WTC11 (cell line): Measurements from ENCODE around the gene TANGO6. TPM values are rescaled to one million over a fixed set of nuclear protein-coding genes. Genes with fewer than 3 reads are reported as not detected.

Experiments
- ATAC-seq: fragments of 200-7000 bp; cut with Tn5 transposase; 2 replicates; pipeline ENCODE4 v1.10.0; 2021; ENCODE audit warnings: mild to moderate bottlenecking, moderate library complexity
- CTCF ChIA-PET: fragments of 300-600 bp; sonication (Branson Sonifier 250); formaldehyde crosslinking; loops from one replicate; lab custom pipeline; 2021; ENCODE audit warnings: antibody characterized with exemption; lab: Charles Lee
- POLR2A ChIA-PET: fragments of 350-600 bp; sonication (Branson Sonifier 250); formaldehyde crosslinking; loops from one replicate; lab custom pipeline; 2021; ENCODE audit warnings: antibody characterized with exemption; lab: Charles Lee
- DNase-seq: peaks from one replicate; pipeline ENCODE4 v3.0.0; 2021; ENCODE audit warnings: low spot score
- H3K27ac Mint-ChIP-seq: 2 replicates; pipeline ENCODE4 v1.8.0; 2021; ENCODE audit warnings: mixed read lengths
- H3K27me3 Mint-ChIP-seq: 2 replicates; pipeline ENCODE4 v1.8.0; 2021; ENCODE audit warnings: low read depth, mild to moderate bottlenecking, moderate library complexity, mixed read lengths
- H3K36me3 Mint-ChIP-seq: 2 replicates; pipeline ENCODE4 v1.8.0; 2021; ENCODE audit warnings: mixed read lengths
- H3K4me1 Mint-ChIP-seq: 2 replicates; pipeline ENCODE4 v1.8.0; 2022; ENCODE audit warnings: mixed read lengths
- H3K4me3 Mint-ChIP-seq: 2 replicates; pipeline ENCODE4 v1.8.0; 2021; ENCODE audit warnings: mild to moderate bottlenecking, moderate library complexity, mixed read lengths
- H3K9me3 Mint-ChIP-seq: 2 replicates; pipeline ENCODE4 v1.8.0; 2021; ENCODE audit warnings: mixed read lengths
- GABPB1 ChIP-seq: sonication (generic); formaldehyde crosslinking; IDR thresholded peaks from 2 replicates; pipeline ENCODE4 v1.8.1; 2023; ENCODE audit warnings: mild to moderate bottlenecking, missing genetic modification reagents
- GRHL2 ChIP-seq: fragments of 250-450 bp; sonication (Bioruptor Pico); IDR thresholded peaks from 2 replicates; pipeline ENCODE4 v1.8.0; 2022; ENCODE audit warnings: mild to moderate bottlenecking, moderate library complexity; ENCODE audit not compliant: insufficient replicate concordance, severe bottlenecking
- PRDM15 ChIP-seq: sonication (generic); formaldehyde crosslinking; IDR thresholded peaks from 2 replicates; pipeline ENCODE4 v1.8.0; 2022; ENCODE audit warnings: missing genetic modification reagents
- PREB ChIP-seq: sonication (generic); formaldehyde crosslinking; IDR thresholded peaks from 2 replicates; pipeline ENCODE4 v1.8.1; 2022; ENCODE audit warnings: mild to moderate bottlenecking, missing genetic modification reagents, moderate library complexity, borderline replicate concordance
- RELA ChIP-seq: sonication (generic); formaldehyde crosslinking; IDR thresholded peaks from 2 replicates; pipeline ENCODE4 v1.8.1; 2022; ENCODE audit warnings: missing genetic modification reagents, mild to moderate bottlenecking, borderline replicate concordance
- RORB ChIP-seq: fragments of 250-450 bp; sonication (Bioruptor Pico); IDR thresholded peaks from 2 replicates; pipeline ENCODE4 v1.9.0; 2021; ENCODE audit warnings: mild to moderate bottlenecking
- SMAD3 ChIP-seq: sonication (generic); formaldehyde crosslinking; IDR thresholded peaks from 2 replicates; pipeline ENCODE4 v1.8.0; 2022; ENCODE audit warnings: missing genetic modification reagents, mild to moderate bottlenecking, borderline replicate concordance
- ZNF121 ChIP-seq: sonication (generic); formaldehyde crosslinking; IDR thresholded peaks from 2 replicates; pipeline ENCODE4 v1.8.0; 2023; ENCODE audit warnings: missing genetic modification reagents
- ZNF396 ChIP-seq: fragments of 250-450 bp; sonication (Bioruptor Pico); IDR thresholded peaks from 2 replicates; pipeline ENCODE4 v1.8.0; 2021; ENCODE audit warnings: mild to moderate bottlenecking, moderate library complexity, borderline replicate concordance
- ZNF512 ChIP-seq: sonication (generic); formaldehyde crosslinking; IDR thresholded peaks from 2 replicates; pipeline ENCODE4 v1.8.1; 2022; ENCODE audit warnings: missing genetic modification reagents, borderline replicate concordance
- total RNA-seq: library from RNA; stranded (reverse); gene quantifications from 3 replicates; pipeline ENCODE4 v1.2.3, GENCODE V29; 2021
- TF ChIP-seq, protein P1 (sequence below): sonication (generic); formaldehyde crosslinking; IDR thresholded peaks from 2 replicates; pipeline ENCODE4 v1.8.0; 2022; ENCODE audit warnings: mild to moderate bottlenecking, missing genetic modification reagents
- TF ChIP-seq, protein P2 (sequence below): fragments of 250-450 bp; sonication (Bioruptor Pico); IDR thresholded peaks from 2 replicates; pipeline ENCODE4 v2.1.2; 2022; ENCODE audit warnings: mild to moderate bottlenecking, moderate library complexity
- TF ChIP-seq, protein P3 (sequence below): sonication (generic); formaldehyde crosslinking; IDR thresholded peaks from 2 replicates; pipeline ENCODE4 v1.8.1; 2023; ENCODE audit warnings: mild to moderate bottlenecking, missing genetic modification reagents
- TF ChIP-seq, protein P4 (sequence below): sonication (generic); formaldehyde crosslinking; IDR thresholded peaks from 2 replicates; pipeline ENCODE4 v1.8.1; 2023; ENCODE audit warnings: mild to moderate bottlenecking, missing genetic modification reagents, borderline replicate concordance
- TF ChIP-seq, protein P5 (sequence below): sonication (generic); formaldehyde crosslinking; IDR thresholded peaks from 2 replicates; pipeline ENCODE4 v1.8.1; 2023; ENCODE audit warnings: mild to moderate bottlenecking, missing genetic modification reagents, moderate library complexity

TANGO6 gene
- total RNA-seq, 1 experiment from 2014 or later, result 15.6 TPM

DNA sequence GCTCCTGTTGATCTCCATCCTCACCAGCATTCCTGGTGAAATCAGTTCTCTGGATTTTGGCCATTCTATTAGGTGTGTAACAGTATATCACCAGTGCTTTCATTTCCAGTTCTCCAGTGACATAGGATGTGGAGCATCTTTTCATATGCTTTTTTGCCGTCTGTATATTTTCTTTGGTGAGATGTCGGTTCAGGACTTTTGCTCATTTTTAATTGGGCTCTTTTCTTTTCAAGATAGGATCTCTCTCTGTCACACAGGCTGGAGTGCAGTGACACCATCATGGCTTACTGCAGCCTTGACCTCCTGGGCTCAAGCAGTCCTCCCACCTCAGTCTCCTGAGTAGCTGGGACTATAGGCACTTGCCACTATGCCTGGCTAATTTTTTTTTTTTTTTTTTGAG, 74.2 kb downstream of the TANGO6 start:
- ChIA-PET CTCF (interaction anchor here (1.1 kb wide), 1 partner anchor 16 kb away, joined by 3 read pairs; no protein-coding TSS in a partner anchor), POLR2A (interaction anchor here (0.9 kb wide), 1 partner anchor 205 kb away, joined by 3 read pairs; no protein-coding TSS in a partner anchor)
- Mint-ChIP-seq H3K9me3 (no peaks in the 10 kb centered on the region), H3K27me3 (no peaks in the 10 kb centered on the region), H3K27ac (no peak overlapping the region), H3K36me3 (peaks cover 7% of the 10 kb centered on the region; the same call in 1 of the 2 replicates), H3K4me3 (no peak overlapping the region), H3K4me1 (no peaks in the 10 kb centered on the region)
- no peak for ATAC-seq
- no peak for DNase-seq
- TF ChIP-seq GABPB1 (CRISPR knock-in tag) (no peak), ZNF396 (CRISPR knock-in tag) (no peak)
- TF ChIP-seq, protein P1, sequence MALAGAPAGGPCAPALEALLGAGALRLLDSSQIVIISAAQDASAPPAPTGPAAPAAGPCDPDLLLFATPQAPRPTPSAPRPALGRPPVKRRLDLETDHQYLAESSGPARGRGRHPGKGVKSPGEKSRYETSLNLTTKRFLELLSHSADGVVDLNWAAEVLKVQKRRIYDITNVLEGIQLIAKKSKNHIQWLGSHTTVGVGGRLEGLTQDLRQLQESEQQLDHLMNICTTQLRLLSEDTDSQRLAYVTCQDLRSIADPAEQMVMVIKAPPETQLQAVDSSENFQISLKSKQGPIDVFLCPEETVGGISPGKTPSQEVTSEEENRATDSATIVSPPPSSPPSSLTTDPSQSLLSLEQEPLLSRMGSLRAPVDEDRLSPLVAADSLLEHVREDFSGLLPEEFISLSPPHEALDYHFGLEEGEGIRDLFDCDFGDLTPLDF (CRISPR knock-in tag), result no peak
- TF ChIP-seq, all 79 proteins: peak for 0

- CTCF ChIA-PET, result interaction anchor here (1.6 kb wide), 1 partner anchor 19 kb away, joined by 5 read pairs; no protein-coding TSS in a partner anchor
- Mint-ChIP-seq H3K9me3 (no peaks in the 10 kb centered on the region), H3K27me3 (no peaks in the 10 kb centered on the region)
- ATAC-seq, result no peak
- TF ChIP-seq, protein P2, sequence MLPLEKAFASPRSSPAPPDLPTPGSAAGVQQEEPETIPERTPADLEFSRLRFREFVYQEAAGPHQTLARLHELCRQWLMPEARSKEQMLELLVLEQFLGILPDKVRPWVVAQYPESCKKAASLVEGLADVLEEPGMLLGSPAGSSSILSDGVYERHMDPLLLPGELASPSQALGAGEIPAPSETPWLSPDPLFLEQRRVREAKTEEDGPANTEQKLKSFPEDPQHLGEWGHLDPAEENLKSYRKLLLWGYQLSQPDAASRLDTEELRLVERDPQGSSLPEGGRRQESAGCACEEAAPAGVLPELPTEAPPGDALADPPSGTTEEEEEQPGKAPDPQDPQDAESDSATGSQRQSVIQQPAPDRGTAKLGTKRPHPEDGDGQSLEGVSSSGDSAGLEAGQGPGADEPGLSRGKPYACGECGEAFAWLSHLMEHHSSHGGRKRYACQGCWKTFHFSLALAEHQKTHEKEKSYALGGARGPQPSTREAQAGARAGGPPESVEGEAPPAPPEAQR (CRISPR knock-in tag), result no peak
- TF ChIP-seq RELA (CRISPR knock-in tag) (no peak), PREB (CRISPR knock-in tag) (no peak)
- TF ChIP-seq, protein P3, sequence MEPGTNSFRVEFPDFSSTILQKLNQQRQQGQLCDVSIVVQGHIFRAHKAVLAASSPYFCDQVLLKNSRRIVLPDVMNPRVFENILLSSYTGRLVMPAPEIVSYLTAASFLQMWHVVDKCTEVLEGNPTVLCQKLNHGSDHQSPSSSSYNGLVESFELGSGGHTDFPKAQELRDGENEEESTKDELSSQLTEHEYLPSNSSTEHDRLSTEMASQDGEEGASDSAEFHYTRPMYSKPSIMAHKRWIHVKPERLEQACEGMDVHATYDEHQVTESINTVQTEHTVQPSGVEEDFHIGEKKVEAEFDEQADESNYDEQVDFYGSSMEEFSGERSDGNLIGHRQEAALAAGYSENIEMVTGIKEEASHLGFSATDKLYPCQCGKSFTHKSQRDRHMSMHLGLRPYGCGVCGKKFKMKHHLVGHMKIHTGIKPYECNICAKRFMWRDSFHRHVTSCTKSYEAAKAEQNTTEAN (CRISPR knock-in tag), result no peak
- TF ChIP-seq, all 79 proteins: peak for 0
- POLR2A ChIA-PET, result no interaction called here
- H3K4me3 Mint-ChIP-seq, result no peak overlapping the region
- H3K27ac Mint-ChIP-seq, result no peak overlapping the region
- H3K4me1 Mint-ChIP-seq, result no peaks in the 10 kb centered on the region
- DNase-seq, result no peak
- H3K36me3 Mint-ChIP-seq, result peaks cover 7% of the 10 kb centered on the region; the same call in 1 of the 2 replicates
These were observed 77.0 kb downstream of the TANGO6 start for GRCh38 chr16:68920349-68920748.

DNA sequence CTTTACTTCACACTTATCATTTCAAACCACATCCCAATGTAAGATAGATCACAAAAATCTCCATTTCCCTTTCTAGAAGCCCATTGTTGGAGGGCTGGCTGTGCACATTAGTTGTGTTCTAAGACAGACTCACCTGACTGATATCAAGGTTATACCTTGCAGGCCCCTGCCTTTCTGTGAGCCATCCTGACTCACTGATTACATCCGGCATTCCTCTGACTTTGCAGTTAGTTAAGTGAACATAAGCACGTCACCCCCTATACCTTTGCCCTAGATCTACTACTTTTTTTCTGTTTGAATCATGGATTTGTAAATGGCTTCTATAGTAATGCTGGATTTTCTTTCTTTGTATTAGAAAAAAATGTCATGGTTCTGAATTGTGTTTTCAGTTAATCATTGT, 78.3 kb downstream of the TANGO6 start:
- ATAC-seq, result no peak
- Mint-ChIP-seq H3K36me3 (peaks cover 7% of the 10 kb centered on the region; the same call in 1 of the 2 replicates), H3K4me3 (no peak overlapping the region), H3K27ac (peak overlapping the region; percentile 55), H3K9me3 (no peaks in the 10 kb centered on the region), H3K27me3 (no peaks in the 10 kb centered on the region), H3K4me1 (no peaks in the 10 kb centered on the region)
- CTCF ChIA-PET, result interaction anchor here (0.7 kb wide), 1 partner anchor 428 kb away, joined by 4 read pairs; no protein-coding TSS in a partner anchor
- DNase-seq, result no peak
- POLR2A ChIA-PET, result no interaction called here
- TF ChIP-seq ZNF512 (CRISPR knock-in tag) (no peak), RORB (no peak), GRHL2 (CRISPR knock-in tag) (no peak), ZNF121 (CRISPR knock-in tag) (no peak), PRDM15 (no peak), SMAD3 (no peak)
- TF ChIP-seq, protein P4, sequence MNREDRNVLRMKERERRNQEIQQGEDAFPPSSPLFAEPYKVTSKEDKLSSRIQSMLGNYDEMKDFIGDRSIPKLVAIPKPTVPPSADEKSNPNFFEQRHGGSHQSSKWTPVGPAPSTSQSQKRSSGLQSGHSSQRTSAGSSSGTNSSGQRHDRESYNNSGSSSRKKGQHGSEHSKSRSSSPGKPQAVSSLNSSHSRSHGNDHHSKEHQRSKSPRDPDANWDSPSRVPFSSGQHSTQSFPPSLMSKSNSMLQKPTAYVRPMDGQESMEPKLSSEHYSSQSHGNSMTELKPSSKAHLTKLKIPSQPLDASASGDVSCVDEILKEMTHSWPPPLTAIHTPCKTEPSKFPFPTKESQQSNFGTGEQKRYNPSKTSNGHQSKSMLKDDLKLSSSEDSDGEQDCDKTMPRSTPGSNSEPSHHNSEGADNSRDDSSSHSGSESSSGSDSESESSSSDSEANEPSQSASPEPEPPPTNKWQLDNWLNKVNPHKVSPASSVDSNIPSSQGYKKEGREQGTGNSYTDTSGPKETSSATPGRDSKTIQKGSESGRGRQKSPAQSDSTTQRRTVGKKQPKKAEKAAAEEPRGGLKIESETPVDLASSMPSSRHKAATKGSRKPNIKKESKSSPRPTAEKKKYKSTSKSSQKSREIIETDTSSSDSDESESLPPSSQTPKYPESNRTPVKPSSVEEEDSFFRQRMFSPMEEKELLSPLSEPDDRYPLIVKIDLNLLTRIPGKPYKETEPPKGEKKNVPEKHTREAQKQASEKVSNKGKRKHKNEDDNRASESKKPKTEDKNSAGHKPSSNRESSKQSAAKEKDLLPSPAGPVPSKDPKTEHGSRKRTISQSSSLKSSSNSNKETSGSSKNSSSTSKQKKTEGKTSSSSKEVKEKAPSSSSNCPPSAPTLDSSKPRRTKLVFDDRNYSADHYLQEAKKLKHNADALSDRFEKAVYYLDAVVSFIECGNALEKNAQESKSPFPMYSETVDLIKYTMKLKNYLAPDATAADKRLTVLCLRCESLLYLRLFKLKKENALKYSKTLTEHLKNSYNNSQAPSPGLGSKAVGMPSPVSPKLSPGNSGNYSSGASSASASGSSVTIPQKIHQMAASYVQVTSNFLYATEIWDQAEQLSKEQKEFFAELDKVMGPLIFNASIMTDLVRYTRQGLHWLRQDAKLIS, result no peak
- TF ChIP-seq, protein P5, sequence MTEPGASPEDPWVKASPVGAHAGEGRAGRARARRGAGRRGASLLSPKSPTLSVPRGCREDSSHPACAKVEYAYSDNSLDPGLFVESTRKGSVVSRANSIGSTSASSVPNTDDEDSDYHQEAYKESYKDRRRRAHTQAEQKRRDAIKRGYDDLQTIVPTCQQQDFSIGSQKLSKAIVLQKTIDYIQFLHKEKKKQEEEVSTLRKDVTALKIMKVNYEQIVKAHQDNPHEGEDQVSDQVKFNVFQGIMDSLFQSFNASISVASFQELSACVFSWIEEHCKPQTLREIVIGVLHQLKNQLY (CRISPR knock-in tag), result no peak
